Measurements from ENCODE around the gene GPRC5D. TPM values are rescaled to one million over a fixed set of nuclear protein-coding genes. Genes with fewer than 3 reads are reported as not detected.

GPRC5D gene
- total and polyA plus RNA-seq, 9 of the 15 experiments (the other 6 are each of a cell fraction or from before 2014, with no cell fraction given) = 1.0 to 1.1 TPM; not detected in 7

DNA sequence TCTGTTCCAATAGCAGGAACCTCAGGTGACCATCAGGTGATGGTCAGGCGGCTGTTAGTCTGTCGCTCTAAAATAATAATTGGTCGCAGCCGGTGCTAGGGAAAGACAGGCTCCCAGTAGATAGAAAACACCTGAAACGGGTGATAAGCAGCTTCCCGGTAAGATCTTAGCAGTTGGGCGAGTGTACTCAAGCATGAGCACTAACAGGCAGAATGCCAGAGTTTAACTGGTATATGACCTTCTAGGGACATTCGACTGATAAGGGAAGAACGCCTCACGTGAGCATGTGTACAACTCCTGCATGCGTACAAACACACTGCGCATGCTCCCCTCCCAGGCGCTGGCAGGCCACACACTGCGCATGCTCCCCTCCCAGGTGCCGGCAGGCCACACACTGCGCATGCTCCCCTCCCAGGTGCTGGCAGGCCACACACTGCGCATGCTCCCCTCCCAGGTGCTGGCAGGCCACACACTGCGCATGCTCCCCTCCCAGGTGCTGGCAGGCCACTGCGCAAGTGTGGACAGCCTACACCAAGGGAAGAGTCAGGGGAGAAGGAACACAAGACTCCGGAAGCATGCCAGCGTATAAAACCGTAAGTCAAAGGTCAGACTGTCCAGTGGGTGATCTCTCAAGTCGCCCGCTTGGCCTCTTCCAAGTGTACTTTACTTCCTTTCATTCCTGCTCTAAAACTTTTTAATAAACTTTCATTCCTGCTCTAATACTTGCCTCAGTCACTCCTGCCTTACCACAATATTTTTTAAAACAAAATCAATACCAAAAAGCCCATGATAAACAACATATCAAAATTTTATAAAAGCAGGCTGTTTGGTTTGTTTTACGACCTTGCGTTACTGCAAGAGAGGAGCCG, 24.5 kb downstream of the GPRC5D start (continued):
- no peak for TF ChIP-seq LCOR (CRISPR knock-in tag; IDR thresholded peaks at IDR 0.05)
- TF ChIP-seq RB1 (IDR thresholded peaks at IDR 0.05; ENCODE audit: low read depth) = 0 out of 2 replicates have a peak, but pooled peaks have one; percentile 10
- no peak for TF ChIP-seq ZNF699 (CRISPR knock-in tag; IDR thresholded peaks at IDR 0.05; ENCODE audit: insufficient replicate concordance)
- peak; percentile 61 for TF ChIP-seq TBP (optimal IDR thresholded peaks at IDR 0.05; ENCODE audit: low read depth, low read length)
- no peak for TF ChIP-seq RBBP5 (IDR thresholded peaks at IDR 0.05; ENCODE audit: borderline replicate concordance, insufficient read depth, low read length, poor library complexity, severe bottlenecking)
- TF ChIP-seq MIER1 (IDR thresholded peaks at IDR 0.05; ENCODE audit: low read depth) = no peak
- TF ChIP-seq CBFA2T2 (conservative IDR thresholded peaks at IDR 0.05) = peak; percentile 47; the same call in 1 of the 2 replicates
- TF ChIP-seq ZKSCAN3 (CRISPR knock-in tag; IDR thresholded peaks at IDR 0.05) = no peak
- TF ChIP-seq SRF (CRISPR knock-in tag; IDR thresholded peaks at IDR 0.05) = peak; percentile 50 to 97; a peak in 3 of 4 replicates
- no peak for TF ChIP-seq ZNF586 (CRISPR knock-in tag; conservative IDR thresholded peaks at IDR 0.05)
- TF ChIP-seq IRF2 (CRISPR knock-in tag; IDR thresholded peaks at IDR 0.05) = no peak
- TF ChIP-seq, protein P1, sequence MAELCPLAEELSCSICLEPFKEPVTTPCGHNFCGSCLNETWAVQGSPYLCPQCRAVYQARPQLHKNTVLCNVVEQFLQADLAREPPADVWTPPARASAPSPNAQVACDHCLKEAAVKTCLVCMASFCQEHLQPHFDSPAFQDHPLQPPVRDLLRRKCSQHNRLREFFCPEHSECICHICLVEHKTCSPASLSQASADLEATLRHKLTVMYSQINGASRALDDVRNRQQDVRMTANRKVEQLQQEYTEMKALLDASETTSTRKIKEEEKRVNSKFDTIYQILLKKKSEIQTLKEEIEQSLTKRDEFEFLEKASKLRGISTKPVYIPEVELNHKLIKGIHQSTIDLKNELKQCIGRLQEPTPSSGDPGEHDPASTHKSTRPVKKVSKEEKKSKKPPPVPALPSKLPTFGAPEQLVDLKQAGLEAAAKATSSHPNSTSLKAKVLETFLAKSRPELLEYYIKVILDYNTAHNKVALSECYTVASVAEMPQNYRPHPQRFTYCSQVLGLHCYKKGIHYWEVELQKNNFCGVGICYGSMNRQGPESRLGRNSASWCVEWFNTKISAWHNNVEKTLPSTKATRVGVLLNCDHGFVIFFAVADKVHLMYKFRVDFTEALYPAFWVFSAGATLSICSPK (IDR thresholded peaks at IDR 0.05; ENCODE audit: borderline replicate concordance) = no peak
- TF ChIP-seq MTF1 (CRISPR knock-in tag; IDR thresholded peaks at IDR 0.05; ENCODE audit: borderline replicate concordance) = no peak
- TF ChIP-seq, protein P2, sequence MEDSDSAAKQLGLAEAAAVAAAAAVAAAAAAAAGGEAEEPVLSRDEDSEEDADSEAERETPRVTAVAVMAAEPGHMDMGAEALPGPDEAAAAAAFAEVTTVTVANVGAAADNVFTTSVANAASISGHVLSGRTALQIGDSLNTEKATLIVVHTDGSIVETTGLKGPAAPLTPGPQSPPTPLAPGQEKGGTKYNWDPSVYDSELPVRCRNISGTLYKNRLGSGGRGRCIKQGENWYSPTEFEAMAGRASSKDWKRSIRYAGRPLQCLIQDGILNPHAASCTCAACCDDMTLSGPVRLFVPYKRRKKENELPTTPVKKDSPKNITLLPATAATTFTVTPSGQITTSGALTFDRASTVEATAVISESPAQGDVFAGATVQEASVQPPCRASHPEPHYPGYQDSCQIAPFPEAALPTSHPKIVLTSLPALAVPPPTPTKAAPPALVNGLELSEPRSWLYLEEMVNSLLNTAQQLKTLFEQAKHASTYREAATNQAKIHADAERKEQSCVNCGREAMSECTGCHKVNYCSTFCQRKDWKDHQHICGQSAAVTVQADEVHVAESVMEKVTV (CRISPR knock-in tag; IDR thresholded peaks at IDR 0.05) = no peak
- peak; percentile 66 for TF ChIP-seq CTBP1 (IDR thresholded peaks at IDR 0.05; ENCODE audit: borderline replicate concordance)
- no peak for TF ChIP-seq ZNF583 (CRISPR knock-in tag; IDR thresholded peaks at IDR 0.05)
- TF ChIP-seq RUNX1 (IDR thresholded peaks at IDR 0.05; ENCODE audit: low read depth) = no peak
- TF ChIP-seq NFE2L1 (tag; IDR thresholded peaks at IDR 0.05; ENCODE audit: borderline replicate concordance, low read depth) = no peak
- TF ChIP-seq NFIC (IDR thresholded peaks at IDR 0.05) = peak; percentile 85
- TF ChIP-seq MCM2 (IDR thresholded peaks at IDR 0.05; ENCODE audit: low read depth) = no peak
- TF ChIP-seq ZKSCAN8 (CRISPR knock-in tag; IDR thresholded peaks at IDR 0.05) = no peak
- no peak for TF ChIP-seq ZNF584 (CRISPR knock-in tag; IDR thresholded peaks at IDR 0.05; ENCODE audit: low read depth)
- TF ChIP-seq, protein P3, sequence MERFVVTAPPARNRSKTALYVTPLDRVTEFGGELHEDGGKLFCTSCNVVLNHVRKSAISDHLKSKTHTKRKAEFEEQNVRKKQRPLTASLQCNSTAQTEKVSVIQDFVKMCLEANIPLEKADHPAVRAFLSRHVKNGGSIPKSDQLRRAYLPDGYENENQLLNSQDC (CRISPR knock-in tag; IDR thresholded peaks at IDR 0.05) = no peak
- peak in 1 of 2 experiments; percentile 83; a peak in 2 of 4 replicates for TF ChIP-seq FOXA3 (CRISPR knock-in tag; conservative IDR thresholded peaks at IDR 0.05 in 1 of 2, IDR thresholded peaks at IDR 0.05 in 1 of 2)
